HG03097 (cell line): ENCODE measurements around the gene C15orf40.

ENCODE experiments used
- ATAC-seq: cut with Tn5 transposase; IDR thresholded peaks from one replicate; pipeline ENCODE4 v1.9.1; 2021; ENCODE audit not compliant: unreplicated experiment, low FRiP score

The C15orf40 gene

GRCh38 chr15:82995076-82995475, 16.4 kb downstream of the C15orf40 start:
- no peak for ATAC-seq

- no peak for ATAC-seq
These were observed 18.3 kb downstream of the C15orf40 start for GRCh38 chr15:82993144-82993543.

- no peak for ATAC-seq
These were observed 18.9 kb downstream of the C15orf40 start for GRCh38 chr15:82992436-82992998.

GRCh38 chr15:82986442-82986780, 25.0 kb downstream of the C15orf40 start:
- peak; percentile 13 for ATAC-seq

- peak; percentile 76 for ATAC-seq
These were observed 25.6 kb downstream of the C15orf40 start, which contains the start of gene RAMAC for GRCh38 chr15:82985688-82986441. Gene RAMAC, plus strand, starts transcription at chr15:82986210. Its CDS starts 2,809 bp downstream, at chr15:82989019.

GRCh38 chr15:82980981-82981380, 30.5 kb downstream of the C15orf40 start:
- ATAC-seq = no peak

GRCh38 chr15:82979726-82980125, 31.7 kb downstream of the C15orf40 start:
- no peak for ATAC-seq

- ATAC-seq = no peak
These were observed 33.0 kb downstream of the C15orf40 start for GRCh38 chr15:82978438-82978837.

- no peak for ATAC-seq
These were observed 34.4 kb downstream of the C15orf40 start for GRCh38 chr15:82977076-82977475.

- ATAC-seq = no peak
These were observed 38.4 kb downstream of the C15orf40 start for GRCh38 chr15:82972990-82973389.

- no peak for ATAC-seq
These were observed 40.0 kb downstream of the C15orf40 start for GRCh38 chr15:82971218-82971984.

GRCh38 chr15:82970696-82971095, 40.7 kb downstream of the C15orf40 start:
- no peak for ATAC-seq

- no peak for ATAC-seq
These were observed 41.3 kb downstream of the C15orf40 start for GRCh38 chr15:82970078-82970686.

- ATAC-seq = no peak
These were observed 42.1 kb downstream of the C15orf40 start for GRCh38 chr15:82969353-82969752.

- ATAC-seq = no peak
These were observed 43.4 kb downstream of the C15orf40 start for GRCh38 chr15:82968066-82968465.

GRCh38 chr15:82966671-82967071, 44.8 kb downstream of the C15orf40 start:
- peak; percentile 86 for ATAC-seq

- no peak for ATAC-seq
These were observed 46.5 kb downstream of the C15orf40 start for GRCh38 chr15:82964890-82965289.

GRCh38 chr15:82963471-82964341, 47.7 kb downstream of the C15orf40 start:
- ATAC-seq = no peak

- ATAC-seq = no peak
These were observed 50.7 kb downstream of the C15orf40 start for GRCh38 chr15:82960766-82961165.

GRCh38 chr15:82959423-82959822, 52.0 kb downstream of the C15orf40 start:
- ATAC-seq = no peak
